Parathyroid adenoma (tissue), 2 donors: ENCODE data around the gene ZFP69.

Experiments
- H2AFZ ChIP-seq: fragments of 300-600 bp; sonication (generic); one replicate; pipeline ENCODE4 v1.7.0; 2017; ENCODE audit warnings: antibody characterized with exemption, mild to moderate bottlenecking
- H3K27ac ChIP-seq: fragments of 300-600 bp; sonication (generic); one replicate; pipeline ENCODE4 v1.7.0; 2017
- H3K27me3 ChIP-seq: fragments of 300-600 bp; sonication (generic); one replicate; pipeline ENCODE4 v1.7.0; 2017; ENCODE audit warnings: low read length; ENCODE audit not compliant: control insufficient read depth, insufficient read depth
- H3K36me3 ChIP-seq: fragments of 300-600 bp; sonication (generic); one replicate; pipeline ENCODE4 v1.7.0; 2017; ENCODE audit warnings: low read length; ENCODE audit not compliant: control insufficient read depth, insufficient read depth
- H3K4me1 ChIP-seq: fragments of 300-600 bp; sonication (generic); one replicate; pipeline ENCODE4 v1.7.0; 2017; ENCODE audit warnings: control low read depth
- H3K4me2 ChIP-seq: fragments of 300-600 bp; sonication (generic); one replicate; pipeline ENCODE4 v1.7.0; 2017; ENCODE audit warnings: low read length
- H3K4me3 ChIP-seq: fragments of 300-600 bp; sonication (generic); one replicate; pipeline ENCODE4 v1.7.0; 2017; ENCODE audit warnings: low read depth, low read length
- H3K79me2 ChIP-seq: fragments of 300-600 bp; sonication (generic); one replicate; pipeline ENCODE4 v1.7.0; 2017; ENCODE audit warnings: control low read depth
- H3K9ac ChIP-seq: fragments of 300-600 bp; sonication (generic); one replicate; pipeline ENCODE4 v1.7.0; 2017; ENCODE audit warnings: mild to moderate bottlenecking
- H3K9me3 ChIP-seq: fragments of 300-600 bp; sonication (generic); one replicate; pipeline ENCODE4 v1.7.0; 2017; ENCODE audit warnings: low read length; ENCODE audit not compliant: control insufficient read depth
- TF ChIP-seq, protein P1 (sequence below): fragments of 300-600 bp; sonication (generic); IDR thresholded peaks from one replicate; pipeline ENCODE4 v1.7.0; 2017; ENCODE audit warnings: antibody characterized with exemption, mild to moderate bottlenecking
- donor health status: primary hyperparathyroidism.

ZFP69 gene

DNA sequence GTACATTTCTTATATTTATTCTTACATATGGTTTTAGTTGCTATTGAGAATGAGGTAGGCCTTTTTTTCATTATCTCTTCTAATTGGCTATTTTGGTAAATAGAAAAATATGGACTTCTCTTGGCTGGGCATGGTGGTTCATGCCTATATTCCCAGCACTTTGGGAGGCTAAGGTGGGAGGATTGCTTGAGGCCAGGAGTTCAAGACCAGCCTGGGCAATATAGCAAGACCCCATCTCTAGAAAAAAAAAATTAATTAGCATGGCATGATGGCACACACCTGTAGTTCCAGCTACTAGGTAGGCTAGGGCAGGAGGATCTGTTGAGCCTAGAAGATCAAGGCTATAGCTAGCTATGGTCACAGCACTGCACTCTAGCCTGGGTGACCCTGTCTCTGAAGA, 57.5 kb downstream of the ZFP69 start:
- H3K4me3 ChIP-seq, result no peak overlapping the region
- H3K9me3 ChIP-seq, result no peaks in the 10 kb centered on the region

GRCh38 chr1:40535732-40536131, 58.6 kb downstream of the ZFP69 start:
- H3K36me3 ChIP-seq, result no peaks in the 10 kb centered on the region

More for the DNA sequence above, 57.5 kb downstream of the ZFP69 start:
- Histone ChIP-seq H3K27me3 (no peaks in the 10 kb centered on the region), H2AFZ (no peak overlapping the region), H3K4me1 (no peaks in the 10 kb centered on the region), H3K36me3 (no peaks in the 10 kb centered on the region), H3K27ac (no peak overlapping the region), H3K9ac (no peak overlapping the region), H3K4me2 (no peak overlapping the region), H3K79me2 (no peaks in the 10 kb centered on the region)
- TF ChIP-seq, protein P1, sequence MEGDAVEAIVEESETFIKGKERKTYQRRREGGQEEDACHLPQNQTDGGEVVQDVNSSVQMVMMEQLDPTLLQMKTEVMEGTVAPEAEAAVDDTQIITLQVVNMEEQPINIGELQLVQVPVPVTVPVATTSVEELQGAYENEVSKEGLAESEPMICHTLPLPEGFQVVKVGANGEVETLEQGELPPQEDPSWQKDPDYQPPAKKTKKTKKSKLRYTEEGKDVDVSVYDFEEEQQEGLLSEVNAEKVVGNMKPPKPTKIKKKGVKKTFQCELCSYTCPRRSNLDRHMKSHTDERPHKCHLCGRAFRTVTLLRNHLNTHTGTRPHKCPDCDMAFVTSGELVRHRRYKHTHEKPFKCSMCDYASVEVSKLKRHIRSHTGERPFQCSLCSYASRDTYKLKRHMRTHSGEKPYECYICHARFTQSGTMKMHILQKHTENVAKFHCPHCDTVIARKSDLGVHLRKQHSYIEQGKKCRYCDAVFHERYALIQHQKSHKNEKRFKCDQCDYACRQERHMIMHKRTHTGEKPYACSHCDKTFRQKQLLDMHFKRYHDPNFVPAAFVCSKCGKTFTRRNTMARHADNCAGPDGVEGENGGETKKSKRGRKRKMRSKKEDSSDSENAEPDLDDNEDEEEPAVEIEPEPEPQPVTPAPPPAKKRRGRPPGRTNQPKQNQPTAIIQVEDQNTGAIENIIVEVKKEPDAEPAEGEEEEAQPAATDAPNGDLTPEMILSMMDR, result no peak

DNA sequence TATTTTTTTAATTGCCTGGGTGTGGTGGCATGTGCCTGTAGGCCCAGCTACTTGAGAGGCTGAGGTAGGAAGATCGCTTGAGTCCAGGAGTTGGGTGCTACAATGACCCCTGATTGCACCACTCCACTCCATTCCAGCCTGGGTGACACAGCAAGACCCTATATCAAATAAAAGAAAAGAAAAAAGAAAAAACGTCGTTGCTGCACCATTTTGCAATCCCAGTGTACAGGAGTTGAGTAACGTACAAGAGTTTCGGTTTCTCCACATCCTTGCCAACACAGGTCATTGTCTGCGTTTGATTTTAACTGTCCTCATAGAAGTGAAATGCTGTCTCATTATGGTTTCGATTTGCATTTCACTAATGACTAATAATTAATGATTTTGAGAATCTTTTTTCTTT, 62.2 kb downstream of the ZFP69 start:
- TF ChIP-seq, protein P1, result no peak
- H3K9me3 ChIP-seq, result no peaks in the 10 kb centered on the region

More at GRCh38 chr1:40535732-40536131, 58.6 kb downstream of the ZFP69 start:
- no peaks in the 10 kb centered on the region for H3K79me2 ChIP-seq
- H3K27me3 ChIP-seq, result no peaks in the 10 kb centered on the region
- TF ChIP-seq, protein P1, result no peak
- no peak overlapping the region for H3K4me3 ChIP-seq
- H3K9me3 ChIP-seq, result no peaks in the 10 kb centered on the region
- H3K9ac ChIP-seq, result no peak overlapping the region
- no peaks in the 10 kb centered on the region for H3K4me1 ChIP-seq
- no peak overlapping the region for H3K27ac ChIP-seq
- H3K4me2 ChIP-seq, result no peak overlapping the region
- no peak overlapping the region for H2AFZ ChIP-seq

More for the DNA sequence above, 62.2 kb downstream of the ZFP69 start:
- no peaks in the 10 kb centered on the region for H3K4me1 ChIP-seq
- H3K36me3 ChIP-seq, result no peaks in the 10 kb centered on the region
- H3K27ac ChIP-seq, result no peak overlapping the region
- no peaks in the 10 kb centered on the region for H3K79me2 ChIP-seq
- H3K9ac ChIP-seq, result no peak overlapping the region
- H2AFZ ChIP-seq, result no peak overlapping the region
- no peaks in the 10 kb centered on the region for H3K27me3 ChIP-seq
- H3K4me3 ChIP-seq, result no peak overlapping the region
- no peak overlapping the region for H3K4me2 ChIP-seq
